Transverse colon (tissue), 4 donors: ENCODE data around the gene OR1D5. TPM values are rescaled to one million over a fixed set of nuclear protein-coding genes. Genes with fewer than 3 reads are reported as not detected.

ENCODE experiments used
- DNase-seq: peaks from one replicate; pipeline ENCODE4 v3.0.0-alpha.2; 2019
- H3K27ac ChIP-seq, 4 donors: fragments of 200-600 bp; sonication (generic); 2 replicates each; pipeline ENCODE4 v1.5.1; 2016 to 2018; ENCODE audit warnings: inconsistent platforms in 4 of 4
- H3K27me3 ChIP-seq: fragments of 200-600 bp; sonication (generic); 2 replicates; pipeline ENCODE4 v1.5.1; 2017; ENCODE audit warnings: inconsistent platforms
- H3K36me3 ChIP-seq, 4 donors: fragments of 200-600 bp; sonication (generic); 2 replicates each; pipeline ENCODE4 v1.5.1; 2017 to 2019; ENCODE audit warnings: inconsistent platforms in 4 of 4
- H3K4me1 ChIP-seq, 4 donors: fragments of 200-600 bp; sonication (generic); 2 replicates each; pipeline ENCODE4 v1.5.1; 2017 to 2020; ENCODE audit warnings: inconsistent platforms in 4 of 4
- H3K4me3 ChIP-seq, 4 donors: fragments of 200-600 bp; sonication (generic); 1 replicate in 1 of 4; 2 replicates in 3 of 4; pipeline versions ENCODE4 v1.5.1 to v1.6.1; 2017 to 2019; ENCODE audit warnings: inconsistent platforms in 4 of 4
- H3K9me3 ChIP-seq, 2 donors: fragments of 200-600 bp; sonication (generic); 2 replicates each; pipeline ENCODE4 v1.5.1; 2017 to 2019; ENCODE audit warnings: inconsistent platforms in 2 of 2
- EP300 ChIP-seq: sonication (generic); formaldehyde crosslinking; IDR thresholded peaks from one replicate; pipeline ENCODE4 v1.6.1; 2017; ENCODE audit warnings: antibody characterized with exemption, low read depth
- POLR2A ChIP-seq: fragments of 450-650 bp; IDR thresholded peaks from one replicate; pipeline ENCODE4 v1.6.1; 2016; ENCODE audit warnings: antibody characterized with exemption, mild to moderate bottlenecking, moderate library complexity
- POLR2AphosphoS5 ChIP-seq, 3 donors: sonication (generic); formaldehyde crosslinking; IDR thresholded peaks; one replicate each; pipeline ENCODE4 v1.6.1; 2016; ENCODE audit warnings: antibody characterized with exemption in 3 of 3
- WGBS, 2 donors: methylation state at CpG; one replicate each; pipeline ENCODE4 v1.1.5; 2018; ENCODE audit warnings: low coverage in 1 of 2; 5-methylcytosine and 5-hydroxymethylcytosine counted together
- in situ Hi-C, 4 donors: fragments of 200-750 bp; cut with MboI; loops; one replicate each; pipeline versions ENCODE4 v1.15.0 to v1.15.1; 2017; ENCODE audit warnings: low sequenced_read_pairs in 3 of 4, low pct_ligation_motif_present in 1 of 4, low pct_unique_long_range_greater_than_20kb in 1 of 4
- intact Hi-C: fragments of 100-400 bp; cut with DNase I; formaldehyde crosslinking; loops from one replicate; pipeline ENCODE4 v1.15.1; 2023; ENCODE audit warnings: low total_unique reads
- total RNA-seq, 4 donors: library from RNA; depleted of rRNA; stranded (reverse); fragments of >200 nt; gene quantifications; one replicate each; pipeline ENCODE4 v1.1.0, GENCODE V29; 2016
- TF ChIP-seq, protein P1 (sequence below), 5 experiments: fragments of 200-600 bp in 3 of 5; fragments of 450-650 bp in 2 of 5; sonication (generic) in 3 of 5; IDR thresholded peaks; 1 replicate in 2 of 5; 2 replicates in 3 of 5; pipeline ENCODE4 v1.5.1; 2016 to 2017; ENCODE audit warnings: antibody characterized with exemption in 5 of 5, inconsistent platforms in 3 of 5, mild to moderate bottlenecking in 2 of 5, moderate library complexity in 1 of 5

OR1D5 gene
- total RNA-seq, 4 donors from 2014 or later = not detected

GRCh38 chr17:3026856-3027751, 36.3 kb downstream of the OR1D5 start:
- no peak for DNase-seq
- H3K4me3 ChIP-seq = no peak overlapping the region
- H3K36me3 ChIP-seq = peaks cover 0 to 10% (median 5%) of the 10 kb centered on the region in 4 donors
- H3K27ac ChIP-seq = no peak overlapping the region
- no peaks in the 10 kb centered on the region for H3K27me3 ChIP-seq
- TF ChIP-seq POLR2AphosphoS5 (IDR thresholded peaks at IDR 0.05) = no peak
- no peak for TF ChIP-seq POLR2A
- TF ChIP-seq, protein P1, sequence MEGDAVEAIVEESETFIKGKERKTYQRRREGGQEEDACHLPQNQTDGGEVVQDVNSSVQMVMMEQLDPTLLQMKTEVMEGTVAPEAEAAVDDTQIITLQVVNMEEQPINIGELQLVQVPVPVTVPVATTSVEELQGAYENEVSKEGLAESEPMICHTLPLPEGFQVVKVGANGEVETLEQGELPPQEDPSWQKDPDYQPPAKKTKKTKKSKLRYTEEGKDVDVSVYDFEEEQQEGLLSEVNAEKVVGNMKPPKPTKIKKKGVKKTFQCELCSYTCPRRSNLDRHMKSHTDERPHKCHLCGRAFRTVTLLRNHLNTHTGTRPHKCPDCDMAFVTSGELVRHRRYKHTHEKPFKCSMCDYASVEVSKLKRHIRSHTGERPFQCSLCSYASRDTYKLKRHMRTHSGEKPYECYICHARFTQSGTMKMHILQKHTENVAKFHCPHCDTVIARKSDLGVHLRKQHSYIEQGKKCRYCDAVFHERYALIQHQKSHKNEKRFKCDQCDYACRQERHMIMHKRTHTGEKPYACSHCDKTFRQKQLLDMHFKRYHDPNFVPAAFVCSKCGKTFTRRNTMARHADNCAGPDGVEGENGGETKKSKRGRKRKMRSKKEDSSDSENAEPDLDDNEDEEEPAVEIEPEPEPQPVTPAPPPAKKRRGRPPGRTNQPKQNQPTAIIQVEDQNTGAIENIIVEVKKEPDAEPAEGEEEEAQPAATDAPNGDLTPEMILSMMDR (IDR thresholded peaks at IDR 0.05) = no peak
- TF ChIP-seq EP300 = no peak
- intact Hi-C loops = no loop called here
- no peaks in the 10 kb centered on the region for H3K4me1 ChIP-seq
- 90 to 100% methylated on average over 5 to 28 of the region's 31 CpGs for WGBS, 2 donors
- H3K9me3 ChIP-seq = peaks cover 6 to 8% of the 10 kb centered on the region in 2 donors
- in situ Hi-C loops = loop anchor here in 3 of 4 donors (25.0 kb wide), 1 partner anchor 610 kb away; the partner anchor contains the start of genes CTNS (in 3 of the 3) and SHPK (in 3 of the 3)

GRCh38 chr17:3026125-3026855, 37.1 kb downstream of the OR1D5 start:
- H3K27me3 ChIP-seq = no peaks in the 10 kb centered on the region
- no peaks in the 10 kb centered on the region for H3K4me1 ChIP-seq
- no peak overlapping the region for H3K4me3 ChIP-seq
- intact Hi-C loops (no loop called here), in situ Hi-C loops (loop anchor here in 3 of 4 donors (25.0 kb wide), 1 partner anchor 611 kb away; the partner anchor contains the start of genes CTNS (in 3 of the 3) and SHPK (in 3 of the 3))
- peaks cover 0 to 17% (median 8%) of the 10 kb centered on the region in 4 donors for H3K36me3 ChIP-seq
- no peak for DNase-seq
- H3K9me3 ChIP-seq = peaks cover 6 to 8% of the 10 kb centered on the region in 2 donors
- 83 to 90% methylated on average over 4 to 26 of the region's 26 CpGs for WGBS, 2 donors
- TF ChIP-seq POLR2A = no peak
- TF ChIP-seq EP300 = no peak
- TF ChIP-seq POLR2AphosphoS5 (IDR thresholded peaks at IDR 0.05) = no peak
- TF ChIP-seq, protein P1 (IDR thresholded peaks at IDR 0.05) = no peak
- no peak overlapping the region for H3K27ac ChIP-seq

GRCh38 chr17:3025421-3026124, 37.8 kb downstream of the OR1D5 start:
- TF ChIP-seq POLR2AphosphoS5 (IDR thresholded peaks at IDR 0.05) (no peak), EP300 (no peak), POLR2A (no peak)
- TF ChIP-seq, protein P1 (IDR thresholded peaks at IDR 0.05) = no peak
- Histone ChIP-seq H3K27ac (no peak overlapping the region), H3K27me3 (no peaks in the 10 kb centered on the region), H3K9me3 (peaks cover 6 to 8% of the 10 kb centered on the region in 2 donors), H3K4me3 (no peak overlapping the region), H3K4me1 (no peaks in the 10 kb centered on the region), H3K36me3 (peaks cover 0 to 18% (median 7%) of the 10 kb centered on the region in 4 donors)
- in situ Hi-C loops = loop anchor here in 3 of 4 donors (25.0 kb wide), 1 partner anchor 612 kb away; the partner anchor contains the start of genes CTNS (in 3 of the 3) and SHPK (in 3 of the 3)
- no peak for DNase-seq
- 89% methylated on average over 17 of the region's 17 CpGs; no CpG with 5 or more reads in 1 of the 2 donors for WGBS, 2 donors
- intact Hi-C loops = no loop called here
